KMS-11 (cell line): Measurements from ENCODE around the gene DCTN3.

Experiments
- H2AFZ ChIP-seq: fragments of 200-600 bp; sonication (generic); 2 replicates; pipeline ENCODE4 v1.6.1; 2016; ENCODE audit warnings: antibody characterized with exemption, mixed run types, low read depth
- H3K27ac ChIP-seq: fragments of 200-600 bp; sonication (generic); 2 replicates; pipeline ENCODE4 v1.6.1; 2016; ENCODE audit warnings: mild to moderate bottlenecking, mixed run types
- H3K27me3 ChIP-seq: fragments of 200-600 bp; sonication (generic); 2 replicates; pipeline ENCODE4 v1.6.1; 2017; ENCODE audit warnings: mild to moderate bottlenecking, low read depth, mixed run types, moderate library complexity; ENCODE audit not compliant: insufficient read depth
- H3K36me3 ChIP-seq: fragments of 200-600 bp; sonication (generic); 2 replicates; pipeline ENCODE4 v1.6.1; 2017; ENCODE audit warnings: mild to moderate bottlenecking, mixed run types; ENCODE audit not compliant: insufficient read depth
- H3K4me1 ChIP-seq: fragments of 200-600 bp; sonication (generic); 2 replicates; pipeline ENCODE4 v1.6.1; 2016; ENCODE audit warnings: mild to moderate bottlenecking, low read depth, mixed run types; ENCODE audit not compliant: poor library complexity, severe bottlenecking
- H3K4me2 ChIP-seq: fragments of 200-600 bp; sonication (generic); 2 replicates; pipeline ENCODE4 v1.7.0; 2016; ENCODE audit warnings: mild to moderate bottlenecking, mixed run types
- H3K4me3 ChIP-seq: fragments of 200-600 bp; sonication (generic); IDR thresholded peaks from 2 replicates; pipeline ENCODE4 v1.6.1; 2017; ENCODE audit warnings: low read depth, low read length, mixed read lengths; ENCODE audit not compliant: insufficient read depth
- H3K79me2 ChIP-seq: fragments of 200-600 bp; sonication (generic); 2 replicates; pipeline ENCODE4 v1.6.1; 2016; ENCODE audit warnings: low read depth, mixed run types; ENCODE audit not compliant: insufficient read depth
- H3K9ac ChIP-seq: fragments of 200-600 bp; sonication (generic); 2 replicates; pipeline ENCODE4 v1.6.1; 2016; ENCODE audit warnings: mild to moderate bottlenecking, mixed run types
- H4K20me1 ChIP-seq: fragments of 200-600 bp; sonication (generic); 2 replicates; pipeline ENCODE4 v1.6.1; 2016; ENCODE audit warnings: mild to moderate bottlenecking, mixed run types; ENCODE audit not compliant: insufficient read depth
- TF ChIP-seq, protein P1 (sequence below): fragments of 200-600 bp; sonication (generic); conservative IDR thresholded peaks from 2 replicates; pipeline ENCODE4 v1.6.1; 2017; ENCODE audit warnings: low read depth, mild to moderate bottlenecking, antibody characterized with exemption, low read length, moderate library complexity, mixed read lengths

DCTN3 gene

DNA sequence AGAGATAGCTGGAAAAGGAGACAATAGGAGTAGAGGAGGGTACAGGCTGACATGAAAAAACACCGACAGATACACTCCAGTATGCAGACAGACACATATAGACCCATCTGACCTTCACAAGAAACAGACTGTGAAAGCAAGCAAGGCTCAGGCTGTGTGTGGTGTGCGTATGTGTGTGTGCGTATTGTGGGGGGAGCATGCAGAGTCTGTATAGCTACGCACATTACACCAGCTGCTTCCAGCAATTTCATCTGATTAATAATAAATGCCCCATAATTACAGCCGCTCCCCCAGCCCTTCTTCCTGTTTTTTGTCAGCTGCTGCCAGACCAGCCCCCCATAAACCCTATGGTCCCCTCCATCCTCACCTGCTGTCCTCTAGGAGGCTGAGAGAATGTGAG lies 37.5 kb downstream of the DCTN3 start:
- H3K4me1 ChIP-seq = no peaks in the 10 kb centered on the region
- no peak overlapping the region for H3K4me2 ChIP-seq
- H3K27me3 ChIP-seq = peaks cover 53% of the 10 kb centered on the region; the same call in 1 of the 2 replicates
- H3K9ac ChIP-seq = no peak overlapping the region
- H3K27ac ChIP-seq = no peak overlapping the region
- H3K79me2 ChIP-seq = no peaks in the 10 kb centered on the region
- no peak overlapping the region for H3K4me3 ChIP-seq
- TF ChIP-seq, protein P1, sequence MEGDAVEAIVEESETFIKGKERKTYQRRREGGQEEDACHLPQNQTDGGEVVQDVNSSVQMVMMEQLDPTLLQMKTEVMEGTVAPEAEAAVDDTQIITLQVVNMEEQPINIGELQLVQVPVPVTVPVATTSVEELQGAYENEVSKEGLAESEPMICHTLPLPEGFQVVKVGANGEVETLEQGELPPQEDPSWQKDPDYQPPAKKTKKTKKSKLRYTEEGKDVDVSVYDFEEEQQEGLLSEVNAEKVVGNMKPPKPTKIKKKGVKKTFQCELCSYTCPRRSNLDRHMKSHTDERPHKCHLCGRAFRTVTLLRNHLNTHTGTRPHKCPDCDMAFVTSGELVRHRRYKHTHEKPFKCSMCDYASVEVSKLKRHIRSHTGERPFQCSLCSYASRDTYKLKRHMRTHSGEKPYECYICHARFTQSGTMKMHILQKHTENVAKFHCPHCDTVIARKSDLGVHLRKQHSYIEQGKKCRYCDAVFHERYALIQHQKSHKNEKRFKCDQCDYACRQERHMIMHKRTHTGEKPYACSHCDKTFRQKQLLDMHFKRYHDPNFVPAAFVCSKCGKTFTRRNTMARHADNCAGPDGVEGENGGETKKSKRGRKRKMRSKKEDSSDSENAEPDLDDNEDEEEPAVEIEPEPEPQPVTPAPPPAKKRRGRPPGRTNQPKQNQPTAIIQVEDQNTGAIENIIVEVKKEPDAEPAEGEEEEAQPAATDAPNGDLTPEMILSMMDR = no peak
- no peak overlapping the region for H2AFZ ChIP-seq
- H4K20me1 ChIP-seq = no peaks in the 10 kb centered on the region
- H3K36me3 ChIP-seq = no peaks in the 10 kb centered on the region

- H2AFZ ChIP-seq = no peak overlapping the region
- no peaks in the 10 kb centered on the region for H3K36me3 ChIP-seq
- H3K79me2 ChIP-seq = no peaks in the 10 kb centered on the region
- no peak overlapping the region for H3K27ac ChIP-seq
- H3K27me3 ChIP-seq = peaks cover 52% of the 10 kb centered on the region
- H3K4me2 ChIP-seq = no peak overlapping the region
- H3K4me3 ChIP-seq = no peak overlapping the region
- TF ChIP-seq, protein P1 = no peak
- H3K9ac ChIP-seq = no peak overlapping the region
- no peaks in the 10 kb centered on the region for H3K4me1 ChIP-seq
- H4K20me1 ChIP-seq = no peaks in the 10 kb centered on the region
These were observed 39.0 kb downstream of the DCTN3 start for GRCh38 chr9:34581318-34581717.

GRCh38 chr9:34580358-34580757 lies 39.9 kb downstream of the DCTN3 start:
- Histone ChIP-seq H2AFZ (no peak overlapping the region), H3K27ac (no peak overlapping the region), H3K79me2 (no peaks in the 10 kb centered on the region), H3K36me3 (no peaks in the 10 kb centered on the region), H3K4me2 (no peak overlapping the region), H3K4me3 (no peak overlapping the region), H3K4me1 (no peaks in the 10 kb centered on the region), H3K27me3 (peaks cover 53% of the 10 kb centered on the region), H4K20me1 (no peaks in the 10 kb centered on the region), H3K9ac (no peak overlapping the region)
- TF ChIP-seq, protein P1 = no peak

GRCh38 chr9:34579808-34580163 lies 40.5 kb downstream of the DCTN3 start:
- no peaks in the 10 kb centered on the region for H3K36me3 ChIP-seq
- H3K4me1 ChIP-seq = no peaks in the 10 kb centered on the region
- H3K79me2 ChIP-seq = no peaks in the 10 kb centered on the region
- H3K27me3 ChIP-seq = peaks cover 53% of the 10 kb centered on the region
- H2AFZ ChIP-seq = no peak overlapping the region
- TF ChIP-seq, protein P1 = no peak
- no peaks in the 10 kb centered on the region for H4K20me1 ChIP-seq
- H3K4me2 ChIP-seq = no peak overlapping the region
- no peak overlapping the region for H3K9ac ChIP-seq
- no peak overlapping the region for H3K4me3 ChIP-seq
- H3K27ac ChIP-seq = no peak overlapping the region
